Loucy (cell line): ENCODE results near the gene CLDN2.

Experiments
- EZH2phosphoT487 ChIP-seq: fragments of 200-600 bp; IDR thresholded peaks from 2 replicates; pipeline ENCODE4 v1.6.1; 2018; ENCODE audit warnings: antibody characterized with exemption, mild to moderate bottlenecking, moderate library complexity, borderline replicate concordance
- TF ChIP-seq, protein P1 (sequence below): fragments of 200-600 bp; sonication (generic); conservative IDR thresholded peaks from 2 replicates; pipeline ENCODE4 v1.5.1; 2014; ENCODE audit warnings: mild to moderate bottlenecking, antibody characterized with exemption, low read length

DNA sequence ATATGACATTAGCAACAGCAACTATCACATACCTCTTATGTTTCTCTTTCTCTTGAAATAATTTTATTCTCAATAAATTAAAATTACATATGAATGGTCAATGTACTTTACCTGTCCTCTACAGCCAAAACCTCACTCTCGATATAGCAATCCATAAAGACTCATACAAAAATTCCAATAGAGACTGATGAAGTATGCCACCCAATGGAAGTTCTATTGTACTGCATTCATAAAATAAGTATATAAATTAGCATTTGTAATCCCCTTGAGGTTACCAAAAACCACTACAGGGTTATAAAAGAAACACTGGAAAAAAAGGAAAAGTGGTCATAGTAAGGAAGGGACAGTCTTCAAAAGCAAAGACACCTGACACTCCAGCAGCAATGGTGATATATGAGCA lies 32.8 kb downstream of the CLDN2 start:
- TF ChIP-seq, protein P1, sequence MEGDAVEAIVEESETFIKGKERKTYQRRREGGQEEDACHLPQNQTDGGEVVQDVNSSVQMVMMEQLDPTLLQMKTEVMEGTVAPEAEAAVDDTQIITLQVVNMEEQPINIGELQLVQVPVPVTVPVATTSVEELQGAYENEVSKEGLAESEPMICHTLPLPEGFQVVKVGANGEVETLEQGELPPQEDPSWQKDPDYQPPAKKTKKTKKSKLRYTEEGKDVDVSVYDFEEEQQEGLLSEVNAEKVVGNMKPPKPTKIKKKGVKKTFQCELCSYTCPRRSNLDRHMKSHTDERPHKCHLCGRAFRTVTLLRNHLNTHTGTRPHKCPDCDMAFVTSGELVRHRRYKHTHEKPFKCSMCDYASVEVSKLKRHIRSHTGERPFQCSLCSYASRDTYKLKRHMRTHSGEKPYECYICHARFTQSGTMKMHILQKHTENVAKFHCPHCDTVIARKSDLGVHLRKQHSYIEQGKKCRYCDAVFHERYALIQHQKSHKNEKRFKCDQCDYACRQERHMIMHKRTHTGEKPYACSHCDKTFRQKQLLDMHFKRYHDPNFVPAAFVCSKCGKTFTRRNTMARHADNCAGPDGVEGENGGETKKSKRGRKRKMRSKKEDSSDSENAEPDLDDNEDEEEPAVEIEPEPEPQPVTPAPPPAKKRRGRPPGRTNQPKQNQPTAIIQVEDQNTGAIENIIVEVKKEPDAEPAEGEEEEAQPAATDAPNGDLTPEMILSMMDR, result peak; percentile 63
- TF ChIP-seq EZH2phosphoT487, result no peak
